OCI-M1 (cell line): ENCODE data around the gene PSMA2.
"Not testable (repeated sequence)": the region's sequence is repeated elsewhere in the genome, so short reads cannot be mapped to it uniquely, and the experiment has no call there.

Experiments used
- DNase-seq: peaks from one replicate; lab custom pipeline; 2025; lab: John Stamatoyannopoulos, UW

The PSMA2 gene

GRCh38 chr7:42906181-42906580 lies 25.8 kb downstream of the PSMA2 start:
- no peak for DNase-seq

GRCh38 chr7:42902331-42902730 lies 29.6 kb downstream of the PSMA2 start:
- peak; percentile 2 for DNase-seq

- no peak for DNase-seq
Measured at GRCh38 chr7:42900842-42901241, 31.1 kb downstream of the PSMA2 start.

GRCh38 chr7:42893346-42894240 lies 38.4 kb downstream of the PSMA2 start:
- no peak for DNase-seq

- DNase-seq, result peak; percentile 12
Measured at GRCh38 chr7:42886893-42887505, 45.0 kb downstream of the PSMA2 start.

GRCh38 chr7:42886129-42886528 lies 45.8 kb downstream of the PSMA2 start:
- DNase-seq, result peak; percentile 41

GRCh38 chr7:42885183-42885582 lies 46.8 kb downstream of the PSMA2 start:
- not testable (repeated sequence) for DNase-seq

- no peak for DNase-seq
Measured at GRCh38 chr7:42883950-42884349, 48.0 kb downstream of the PSMA2 start.

GRCh38 chr7:42880392-42880791 lies 51.6 kb downstream of the PSMA2 start:
- DNase-seq, result no peak

- DNase-seq, result no peak
Measured at GRCh38 chr7:42878303-42878702, 53.7 kb downstream of the PSMA2 start.

GRCh38 chr7:42877862-42878261 lies 54.1 kb downstream of the PSMA2 start:
- DNase-seq, result peak; percentile 18

- peak; percentile 72 for DNase-seq
Measured at GRCh38 chr7:42876182-42877068, 55.5 kb downstream of the PSMA2 start.

GRCh38 chr7:42869131-42870020 lies 62.6 kb downstream of the PSMA2 start:
- peak; percentile 32 for DNase-seq

- no peak for DNase-seq
Measured at GRCh38 chr7:42868480-42868879, 63.5 kb downstream of the PSMA2 start.
